Thyroid gland (tissue), 4 donors: ENCODE measurements around the gene SYNGR3.

Experiments used
- CTCF ChIP-seq, 6 experiments: fragments of 200-600 bp in 3 of 6; fragments of 450-650 bp in 3 of 6; sonication (generic) in 3 of 6; IDR thresholded peaks; one replicate each; pipeline ENCODE4 v1.5.1; 2016 to 2019; ENCODE audit warnings: antibody characterized with exemption in 6 of 6, mild to moderate bottlenecking in 2 of 6, inconsistent platforms in 1 of 6, moderate library complexity in 1 of 6
- POLR2A ChIP-seq, 2 donors: fragments of 450-650 bp; IDR thresholded peaks; one replicate each; pipeline ENCODE4 v1.6.1; 2017; ENCODE audit warnings: antibody characterized with exemption in 2 of 2, mild to moderate bottlenecking in 2 of 2, moderate library complexity in 1 of 2

DNA sequence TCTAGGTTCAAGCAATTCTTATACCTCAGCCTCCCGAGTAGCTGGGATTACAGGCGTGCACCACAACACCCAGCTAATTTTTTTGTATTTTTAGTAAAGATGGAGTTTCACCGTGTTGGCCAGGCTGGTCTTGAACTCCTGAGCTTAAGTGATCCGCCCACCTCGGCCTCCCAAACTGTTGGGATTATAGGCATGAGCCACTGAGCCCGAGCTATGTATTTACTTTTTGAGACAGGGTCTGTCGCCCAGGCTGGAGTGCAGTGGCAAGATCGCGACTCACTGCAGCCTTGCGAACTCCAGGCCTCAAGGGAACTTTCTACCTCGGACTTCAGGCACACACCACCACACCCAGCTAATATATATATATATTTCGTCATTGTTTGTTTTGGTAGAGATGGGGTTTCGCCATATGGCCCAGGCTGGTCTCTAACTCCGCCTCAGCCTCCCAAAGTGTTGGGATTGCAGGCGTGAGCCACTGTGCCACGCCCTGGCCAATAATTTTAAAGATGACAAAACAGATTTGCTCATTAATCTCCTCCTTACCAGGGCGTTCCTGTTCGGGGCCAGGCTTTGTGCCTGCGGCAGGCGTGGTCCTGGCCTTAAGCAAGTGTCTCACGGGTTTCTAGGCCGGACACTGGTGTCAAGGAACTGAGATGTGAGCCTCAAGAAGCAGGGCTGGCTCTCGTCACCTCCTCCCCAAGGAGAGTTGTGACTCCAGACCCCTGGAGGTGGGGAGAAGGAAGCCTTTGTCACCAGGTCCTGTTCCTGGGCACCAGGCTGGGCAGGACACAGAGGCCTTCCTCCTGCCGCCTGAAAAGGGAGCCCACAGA is 25.6 kb downstream of the SYNGR3 start:
- TF ChIP-seq CTCF (IDR thresholded peaks at IDR 0.05) (no peak), POLR2A (IDR thresholded peaks at IDR 0.05) (no peak)
